Left cardiac atrium (tissue), 4 donors: ENCODE data around the gene FAM20C. TPM values are rescaled to one million over a fixed set of nuclear protein-coding genes. Genes with fewer than 3 reads are reported as not detected.

ENCODE experiments used
- ATAC-seq, 2 donors: fragments of 200-7000 bp; cut with Tn5 transposase; one replicate each; pipeline ENCODE4 v1.9.1; 2020; ENCODE audit warnings: mild to moderate bottlenecking in 2 of 2, moderate library complexity in 2 of 2
- DNase-seq: peaks from one replicate; pipeline ENCODE4 v3.0.0-alpha.2; 2020
- intact Hi-C, 2 donors: fragments of 100-400 bp; cut with DNase I; formaldehyde crosslinking; loops; one replicate each; pipeline versions ENCODE4 v1.14.1 to v1.15.1; 2022 to 2023
- total RNA-seq, 2 donors: library from RNA; stranded (reverse); fragmentation: NEBNext Ultra II Directional; extraction: Animal tissue kit (Norgen Biotek cat#: 25700); gene quantifications; one replicate each; pipeline ENCODE4 v1.2.1, GENCODE V29; 2021
- donor health status: DM: no; HTN: yes; CAD: no.
- donor health status: DM: no; HTN: yes; CAD: no; lungs with severe emphysema.
- donor health status: DM: yes; HTN: yes; CAD: no.
- donor health status: Dilated cardiomyopathy.

FAM20C gene
- total RNA-seq, 2 donors from 2014 or later: 30.7 to 62.5 TPM

GRCh38 chr7:157008-157310, 35.4 kb upstream of the FAM20C start:
- intact Hi-C loops: no loop called here
- DNase-seq: no peak
- no peak for ATAC-seq

- DNase-seq (no peak), ATAC-seq (no peak)
- intact Hi-C loops: no loop called here
These were observed 34.4 kb upstream of the FAM20C start for GRCh38 chr7:157771-158625.

DNA sequence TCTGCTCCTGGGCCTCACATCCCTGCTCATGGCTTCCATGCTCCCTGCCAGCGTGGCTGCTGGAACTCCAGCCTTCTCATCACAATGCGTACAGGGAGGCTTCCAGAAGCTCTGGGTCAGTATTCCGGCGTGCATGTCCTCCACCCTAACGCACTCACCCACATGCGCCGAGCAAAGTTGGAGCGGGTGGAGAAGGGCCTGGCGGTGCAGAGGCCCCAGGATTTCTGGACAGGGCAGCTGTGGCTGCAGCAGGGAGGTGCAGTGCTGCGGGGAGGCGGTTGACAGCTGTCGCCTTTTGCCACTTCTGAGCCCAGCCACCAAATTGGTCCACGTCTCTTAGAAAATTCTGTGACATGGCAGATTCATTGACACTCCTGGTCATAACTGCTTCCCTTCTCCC, 33.6 kb upstream of the FAM20C start:
- DNase-seq: no peak
- no peak for ATAC-seq
- intact Hi-C loops: no loop called here

DNA sequence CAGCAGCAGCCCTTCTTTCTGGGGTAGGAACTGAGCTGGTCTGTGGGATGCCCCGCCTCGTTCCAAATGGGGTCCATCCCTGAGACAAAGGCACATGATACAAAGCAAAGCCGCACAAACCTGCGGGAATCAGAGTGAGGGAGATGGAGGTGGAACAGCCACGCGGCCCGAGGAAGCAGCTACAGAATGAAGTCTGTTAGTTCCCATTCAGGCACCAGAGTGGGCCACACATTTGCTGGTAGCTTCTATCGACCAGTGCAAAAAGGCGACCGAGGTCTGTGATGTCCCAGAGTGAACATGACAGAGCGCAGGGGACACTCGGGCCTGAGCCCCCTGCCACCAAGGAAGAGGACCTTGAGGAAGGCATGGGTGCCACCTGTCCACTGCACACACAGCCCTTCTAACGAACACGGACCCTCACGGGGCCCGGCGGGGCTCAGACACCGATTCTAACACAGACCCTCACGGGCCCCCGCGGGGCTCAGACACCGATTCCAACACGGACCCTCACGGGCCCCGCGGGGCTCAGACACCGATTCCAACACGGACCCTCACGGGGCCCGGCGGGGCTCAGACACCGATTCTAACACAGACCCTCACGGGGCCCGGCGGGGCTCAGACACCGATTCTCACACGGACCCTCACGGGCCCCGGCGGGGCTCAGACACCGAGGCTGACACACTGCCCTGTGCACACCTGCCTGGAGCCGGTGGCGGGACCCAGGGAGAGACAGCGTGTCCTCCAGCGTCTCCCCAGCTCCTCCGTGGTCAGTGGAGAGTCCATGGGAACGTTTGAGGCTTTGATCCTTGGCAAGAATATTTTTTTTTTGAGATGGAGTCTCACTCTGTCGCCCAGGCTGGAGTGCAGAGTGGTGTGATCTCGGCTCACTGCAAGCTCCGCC, 32.8 kb upstream of the FAM20C start:
- DNase-seq: no peak

DNA sequence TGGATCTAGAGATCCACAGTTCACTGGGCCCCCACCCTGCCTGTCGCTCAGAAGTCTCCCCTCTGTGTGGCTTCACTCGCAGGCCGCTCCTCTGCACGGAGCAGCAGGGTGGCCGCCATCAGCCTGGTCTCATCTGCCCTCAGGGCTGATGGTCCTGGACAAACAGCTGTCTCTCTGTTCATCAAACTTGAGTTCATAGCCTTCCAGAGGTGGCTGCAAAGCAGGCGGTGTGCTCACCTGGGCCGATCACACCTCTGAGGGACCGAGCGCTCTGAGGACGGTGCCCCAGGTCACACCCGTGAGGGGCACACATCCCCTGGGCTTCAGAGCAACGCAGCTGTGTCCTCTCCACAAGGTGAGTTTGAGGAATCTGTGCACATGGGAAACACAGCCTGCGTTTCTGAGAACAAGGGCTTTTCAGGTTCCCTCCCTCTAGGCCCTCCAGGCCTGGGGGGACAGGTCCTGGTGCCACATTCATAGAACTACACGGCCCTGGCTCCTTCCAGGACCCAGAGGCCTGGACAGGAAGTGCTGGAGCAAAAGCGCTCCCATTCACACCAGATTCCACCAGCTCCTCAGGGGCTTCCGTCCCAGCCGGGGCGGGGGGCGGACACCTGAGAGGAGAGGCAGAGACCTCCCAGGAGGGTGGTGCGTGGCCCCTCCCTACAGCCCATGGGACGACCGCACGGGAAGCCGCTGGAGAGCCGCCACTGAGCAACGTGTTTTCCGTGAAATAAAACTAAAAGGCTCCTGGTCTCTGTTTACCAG, 31.2 kb upstream of the FAM20C start:
- ATAC-seq (no peak), DNase-seq (no peak)
- intact Hi-C loops: no loop called here

More for the DNA sequence above, 32.8 kb upstream of the FAM20C start:
- ATAC-seq: peak in 1 of 2 donors; percentile 32
- intact Hi-C loops: no loop called here

- DNase-seq (no peak), ATAC-seq (peak in 1 of 2 donors; percentile 36)
- intact Hi-C loops: no loop called here
These were observed 29.6 kb upstream of the FAM20C start for GRCh38 chr7:162632-163297.

- DNase-seq (no peak), ATAC-seq (no peak)
- intact Hi-C loops: no loop called here
These were observed 29.1 kb upstream of the FAM20C start for GRCh38 chr7:163298-163695.

DNA sequence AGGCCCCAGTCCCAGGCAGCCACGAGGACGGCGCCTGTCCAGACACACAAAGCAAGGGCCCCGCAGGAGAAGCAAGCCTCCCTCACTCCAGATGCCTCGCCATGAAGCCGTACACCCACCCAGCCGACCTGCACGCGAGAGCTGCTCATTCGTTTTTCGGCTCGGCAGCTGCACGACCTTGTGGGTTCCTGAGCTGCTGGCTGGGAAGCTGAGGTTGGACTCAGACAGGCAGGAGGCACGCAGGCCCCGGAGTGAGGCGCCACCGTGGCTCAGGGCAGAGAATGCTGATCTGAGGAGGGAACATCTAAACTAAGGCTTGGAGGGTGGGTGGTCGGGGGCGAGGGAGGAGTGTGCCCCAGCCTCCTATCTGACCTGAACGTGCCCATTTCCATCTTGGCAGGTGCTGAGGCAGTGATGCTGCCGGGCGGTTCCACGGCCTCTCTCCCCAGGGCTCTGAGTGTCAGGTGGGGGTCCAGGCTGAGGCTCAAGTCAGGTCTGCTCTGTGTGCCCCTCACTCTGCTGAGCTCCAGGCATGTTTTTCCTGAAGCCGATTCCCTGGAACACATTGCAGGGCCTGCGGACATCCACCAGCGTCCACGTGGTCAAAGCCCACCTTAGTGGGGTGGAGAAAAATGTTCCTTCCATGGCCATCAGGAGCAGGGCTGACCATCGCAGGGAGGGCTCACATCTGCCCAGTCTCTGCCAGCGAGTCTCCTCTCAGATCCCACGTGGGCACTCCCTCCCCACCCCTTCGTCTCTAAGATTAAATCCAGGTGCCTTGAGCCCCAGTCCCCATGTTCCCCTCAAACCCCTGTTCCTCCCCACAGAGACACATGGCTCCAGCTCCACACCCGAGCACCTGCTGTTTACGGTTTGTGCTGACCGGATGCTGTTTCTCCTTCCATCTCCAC, 28.1 kb upstream of the FAM20C start:
- no peak for DNase-seq
- intact Hi-C loops: no loop called here
- ATAC-seq: no peak

GRCh38 chr7:164882-165660, 27.3 kb upstream of the FAM20C start:
- intact Hi-C loops: no loop called here
- ATAC-seq: no peak
- peak; percentile 20 for DNase-seq

- DNase-seq: peak; percentile 8
- ATAC-seq: no peak
These were observed 26.6 kb upstream of the FAM20C start for GRCh38 chr7:165661-166337.

DNA sequence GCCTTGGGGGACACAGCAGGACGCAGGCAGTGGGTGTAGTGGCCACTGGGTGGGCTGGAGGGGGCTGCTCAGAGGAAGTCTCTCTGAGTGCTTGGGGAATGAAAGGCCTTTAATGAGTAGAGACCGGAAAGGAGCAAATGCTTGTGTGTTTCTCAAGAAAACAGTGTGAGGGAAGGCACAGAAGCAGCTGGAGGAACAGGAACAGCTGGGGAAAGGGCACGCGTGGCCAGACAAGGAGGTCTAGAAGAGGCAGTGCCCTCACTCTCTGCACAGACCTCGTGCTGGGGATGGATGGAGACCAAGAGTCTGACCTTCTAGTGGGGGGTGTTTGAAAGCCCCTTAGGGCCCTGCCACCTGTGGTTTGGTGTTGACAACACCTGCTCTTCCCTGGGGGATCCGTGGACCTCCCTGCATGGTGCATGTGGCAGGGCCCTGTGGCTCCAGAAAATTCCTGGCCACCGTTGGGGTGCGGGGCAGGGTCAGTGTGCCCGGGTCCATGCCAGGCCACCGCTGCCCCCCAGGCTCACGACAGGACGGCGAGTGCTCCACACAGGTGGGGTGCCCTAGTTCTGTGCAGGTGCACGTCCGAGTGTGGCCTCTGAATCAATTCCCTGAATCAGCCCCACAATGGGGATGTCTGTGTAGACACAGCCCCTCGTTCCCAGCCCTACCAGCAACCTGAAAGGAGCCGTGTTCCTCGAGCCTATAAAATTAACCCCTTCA, 25.9 kb upstream of the FAM20C start:
- peak in 1 of 2 donors; percentile 29 for ATAC-seq
- DNase-seq: peak; percentile 22
- intact Hi-C loops: no loop called here

More at GRCh38 chr7:165661-166337, 26.6 kb upstream of the FAM20C start:
- intact Hi-C loops: no loop called here

DNA sequence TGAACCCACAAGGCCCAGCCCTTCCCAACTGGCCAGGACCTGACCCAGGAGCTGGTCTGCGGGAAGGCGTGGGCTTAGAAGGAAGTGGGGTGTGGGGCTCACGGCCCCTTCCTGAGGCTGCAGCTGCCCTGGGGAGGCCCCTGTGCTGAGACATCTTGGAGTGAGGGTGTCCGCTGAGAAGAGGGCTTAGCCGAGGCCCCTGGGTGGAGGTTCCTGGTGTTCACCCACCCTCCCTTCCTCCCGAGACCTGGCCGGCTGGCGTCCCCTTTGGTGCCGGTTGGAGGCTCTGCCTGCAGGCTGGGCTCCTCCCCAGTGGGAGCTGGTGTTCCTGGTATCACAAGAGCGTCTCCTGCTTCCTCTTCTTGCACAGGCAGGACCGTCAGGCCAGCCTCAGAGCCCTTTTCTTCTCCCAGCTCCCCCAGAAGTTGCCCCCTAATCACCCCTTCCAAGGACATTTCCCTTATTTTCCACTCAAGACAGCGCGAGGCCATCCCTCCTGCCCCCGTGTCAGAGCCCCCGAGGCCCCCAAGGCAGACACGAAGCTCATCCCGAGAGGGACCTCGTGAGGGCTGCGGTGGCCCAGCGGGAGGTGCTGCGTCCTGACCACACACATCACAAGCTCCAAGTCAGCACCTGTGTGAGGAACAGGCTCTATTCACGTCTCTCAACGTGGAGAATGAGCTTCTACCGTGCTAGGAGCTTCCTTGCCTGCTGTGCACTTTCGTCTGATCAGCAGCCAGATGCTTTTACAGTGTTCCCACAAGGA, 25.1 kb upstream of the FAM20C start:
- DNase-seq (peak; percentile 33), ATAC-seq (peak in 1 of 2 donors; percentile 29)
- intact Hi-C loops: no loop called here

DNA sequence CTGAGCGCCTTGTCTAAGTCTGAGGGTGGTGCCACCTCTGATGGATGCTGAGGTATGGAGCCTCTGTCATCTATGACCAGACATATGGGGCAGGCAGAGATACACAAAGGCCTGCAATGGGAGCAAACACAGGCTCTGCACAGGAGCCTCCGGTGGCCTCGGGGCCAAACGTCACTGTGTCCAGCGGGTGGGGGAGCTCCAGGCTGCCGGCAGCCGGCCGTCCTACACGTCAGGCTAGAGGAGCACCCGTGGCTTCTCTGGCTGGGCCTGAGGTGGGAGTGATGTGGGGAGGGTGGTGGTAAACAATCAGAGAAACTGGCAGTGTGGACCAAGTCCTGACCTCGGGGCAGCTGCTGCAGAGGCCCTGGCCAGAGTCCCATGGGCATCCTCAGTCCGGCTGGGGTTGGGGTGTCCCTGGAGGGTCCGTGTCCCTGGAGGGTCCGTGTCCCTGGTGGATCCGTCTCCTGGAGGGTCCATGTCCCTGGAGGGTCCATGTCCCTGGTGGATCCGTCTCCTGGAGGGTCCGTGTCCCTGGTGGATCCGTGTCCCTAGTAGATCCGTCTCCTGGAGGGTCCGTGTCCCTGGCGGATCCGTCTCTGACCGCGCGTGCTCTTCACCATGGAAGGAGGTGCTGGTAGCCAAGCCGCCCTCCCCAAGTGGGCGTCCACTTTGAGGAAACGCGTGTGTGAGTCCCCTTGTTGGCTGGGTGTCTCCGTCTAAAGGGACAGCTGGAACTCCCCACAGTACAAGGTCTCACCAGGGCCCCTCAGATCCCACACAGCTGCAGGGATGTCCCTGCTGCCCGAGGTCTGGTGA, 24.2 kb upstream of the FAM20C start:
- intact Hi-C loops: no loop called here
- DNase-seq (no peak), ATAC-seq (no peak)
